Myocyte (in vitro differentiated cells): ENCODE data around the gene C5. TPM values are rescaled to one million over a fixed set of nuclear protein-coding genes. Genes with fewer than 3 reads are reported as not detected.
A peak's percentile ranks its signal among the peaks of the same experiment; 100 is the strongest.

ENCODE experiments used
- DNase-seq: peaks from one replicate; pipeline ENCODE4 v3.0.0-alpha.2; 2012; ENCODE audit warnings: low read depth
- total RNA-seq: library from RNA; depleted of rRNA; stranded (reverse); fragments of >200 nt; gene quantifications from 2 replicates; pipeline ENCODE4 v1.2.3, GENCODE V29; 2014

Gene C5
- total RNA-seq, 1 donor from 2014 or later, result 0.45 TPM

DNA sequence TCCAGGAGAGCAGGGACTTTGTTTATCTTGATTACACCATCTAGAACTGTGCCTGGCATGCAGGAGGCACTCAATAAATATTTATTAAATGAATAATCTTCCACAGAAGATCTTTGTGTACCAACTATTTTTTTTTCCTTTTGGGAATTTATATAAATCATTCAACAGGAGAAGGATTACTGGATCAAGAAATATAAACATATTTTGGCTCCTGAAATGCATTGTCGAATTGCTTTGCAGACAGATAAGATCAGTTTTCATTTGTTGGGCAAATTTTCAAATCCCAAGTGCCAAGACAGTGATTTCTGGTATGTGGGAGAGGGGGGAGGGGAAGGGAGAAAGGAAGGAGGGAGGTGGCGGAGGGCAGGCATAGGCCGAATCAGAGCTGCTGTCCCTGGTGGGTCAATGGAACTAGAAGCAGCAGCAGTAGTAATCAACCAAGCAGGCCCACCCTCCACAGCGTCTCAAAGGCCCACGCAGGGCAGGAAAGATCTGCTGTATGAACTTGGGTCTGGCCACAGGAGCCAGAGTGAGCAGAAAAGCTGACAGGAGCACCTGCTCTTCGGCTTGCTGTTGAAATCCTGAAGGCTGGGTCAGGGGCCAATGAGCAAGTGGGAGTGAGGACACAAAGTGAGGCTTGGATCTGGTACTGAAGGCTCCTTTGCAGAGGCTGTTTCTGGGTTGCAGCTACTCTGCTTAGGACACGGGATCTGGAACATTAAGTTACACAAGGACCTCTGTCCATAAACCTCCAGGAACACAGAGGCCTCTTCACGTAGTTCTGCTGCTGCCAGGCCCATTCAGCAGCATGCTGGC lies 107.7 kb downstream of the C5 start:
- no peak for DNase-seq

DNA sequence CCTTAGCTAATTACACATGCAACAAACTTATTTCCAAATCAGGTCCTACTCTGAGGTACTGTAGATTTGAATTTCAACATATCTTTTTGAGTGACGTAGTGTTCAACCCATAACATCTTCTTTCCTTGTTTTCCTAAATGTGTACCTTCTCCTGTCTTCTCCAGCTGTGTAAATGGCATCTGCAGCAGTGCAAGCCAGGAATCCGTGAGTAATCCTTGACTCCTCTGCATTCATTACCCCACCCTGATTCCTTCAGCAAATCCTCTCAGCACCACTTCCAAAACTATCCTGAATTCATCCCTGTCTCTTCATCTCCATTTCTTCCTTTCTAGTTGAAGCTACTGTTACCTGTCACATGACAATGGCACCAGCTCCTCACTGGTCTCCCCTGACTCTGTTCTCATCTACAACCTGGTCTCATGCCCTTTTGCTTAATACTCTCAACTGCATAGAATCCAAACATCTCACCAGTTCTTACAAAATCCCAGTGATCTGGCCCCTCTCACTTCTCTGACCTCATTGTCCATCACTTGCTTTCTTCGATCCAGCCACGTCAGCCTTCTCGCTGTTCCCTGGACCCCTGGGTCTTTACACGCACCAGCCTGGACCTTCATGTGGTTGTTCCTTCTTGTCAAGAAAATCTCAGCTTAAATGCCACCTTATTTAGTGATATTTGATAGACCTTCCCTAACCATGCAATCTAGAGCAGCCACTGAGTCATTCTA lies 108.9 kb downstream of the C5 start:
- no peak for DNase-seq

GRCh38 chr9:120940573-120940972 lies 109.5 kb downstream of the C5 start:
- no peak for DNase-seq

DNA sequence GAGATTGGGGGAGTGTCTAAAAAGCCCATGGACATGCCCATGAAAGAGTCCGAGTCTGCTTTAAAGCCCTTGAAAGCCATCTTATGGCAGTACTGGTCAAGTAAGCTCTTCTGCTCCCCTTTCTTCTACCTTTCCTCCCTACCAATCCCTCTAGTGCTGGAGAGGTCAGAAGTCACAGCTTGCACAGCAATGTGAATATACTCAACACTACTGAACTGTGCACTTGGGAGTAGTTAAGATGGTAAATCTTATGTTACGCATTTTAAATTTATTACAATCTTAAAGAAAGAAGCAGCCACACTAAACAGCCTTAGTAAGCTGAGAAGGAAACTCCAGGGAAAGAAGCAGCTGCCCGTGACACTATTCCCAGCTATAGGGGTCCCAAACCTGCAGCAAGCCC lies 111.2 kb downstream of the C5 start:
- DNase-seq, result no peak

DNA sequence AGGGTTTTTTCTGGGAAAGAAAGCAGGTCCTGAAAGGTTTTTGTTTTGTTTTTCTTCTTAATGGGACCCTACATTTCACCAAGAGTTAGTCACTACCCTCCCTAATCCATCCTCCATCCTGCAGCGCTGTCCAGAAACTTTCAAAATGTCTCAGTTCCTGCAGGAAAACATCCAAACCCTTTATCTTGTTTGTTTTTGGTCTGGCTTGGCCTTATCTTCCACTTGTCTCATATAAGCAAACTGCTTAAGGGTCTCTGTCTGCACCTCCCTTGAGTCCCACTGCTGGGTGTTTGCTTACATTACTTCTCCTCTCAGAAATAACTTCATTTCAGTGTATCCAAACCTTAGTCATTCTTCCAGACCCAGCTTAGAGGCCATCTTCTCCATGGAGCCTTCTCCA lies 112.5 kb downstream of the C5 start:
- no peak for DNase-seq

- DNase-seq, result no peak
Measured at GRCh38 chr9:120937127-120937526, 112.9 kb downstream of the C5 start.

DNA sequence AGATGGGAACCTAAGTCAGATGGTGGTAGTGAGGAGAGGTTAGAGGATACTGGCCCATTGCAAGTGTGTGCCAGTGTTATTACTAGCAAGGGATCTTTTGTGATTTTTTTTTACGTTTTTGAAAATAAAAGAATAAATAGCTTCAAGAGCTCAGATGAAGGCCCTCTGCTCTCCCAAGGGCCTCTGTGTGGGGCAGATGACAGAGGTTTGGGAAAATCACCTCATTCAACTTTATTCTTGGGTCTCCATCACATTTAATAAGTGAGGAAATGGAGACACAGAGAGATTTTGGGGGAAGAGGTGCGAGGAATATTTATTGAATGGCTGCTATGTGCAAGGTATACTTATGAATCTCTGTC lies 113.3 kb downstream of the C5 start:
- DNase-seq, result no peak

DNA sequence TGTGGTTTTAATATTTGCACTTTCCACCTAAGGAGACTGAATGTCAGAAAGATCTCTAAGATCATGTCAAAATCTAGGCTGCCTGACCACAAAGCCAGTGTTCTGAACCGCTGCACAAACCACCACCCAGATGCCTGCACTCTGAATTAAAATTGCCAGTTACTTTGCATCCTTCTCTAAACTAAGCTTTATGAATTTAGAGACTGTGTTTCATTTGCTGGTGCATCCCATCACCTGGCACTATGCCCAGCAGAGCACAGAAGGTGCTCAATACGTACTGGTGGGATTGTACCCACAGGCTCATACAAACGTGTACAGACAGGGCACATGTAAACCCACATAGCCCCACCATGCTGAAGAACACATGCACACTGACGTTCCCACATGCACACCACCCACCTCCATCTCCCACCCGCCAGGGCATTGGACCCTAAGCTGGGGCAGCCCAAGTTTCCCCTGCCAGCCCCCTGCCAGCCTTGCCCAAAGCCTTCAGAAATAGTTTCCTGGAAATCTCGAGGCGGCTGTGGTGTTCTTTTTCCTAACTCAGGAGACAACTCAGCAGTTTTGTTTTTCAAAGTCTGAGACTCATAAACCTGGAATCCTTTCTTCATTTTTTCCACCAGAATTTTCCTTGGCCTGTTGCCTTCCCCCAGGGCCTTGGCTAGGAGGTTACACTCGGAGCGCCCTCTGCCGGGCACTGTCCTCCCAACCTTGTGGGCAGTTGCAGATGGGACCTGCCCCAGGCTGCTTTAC lies 113.9 kb downstream of the C5 start:
- peak; percentile 94 for DNase-seq

GRCh38 chr9:120935383-120935857 lies 114.7 kb downstream of the C5 start:
- peak; percentile 75 for DNase-seq

- DNase-seq, result no peak
Measured at GRCh38 chr9:120934281-120934680, 115.8 kb downstream of the C5 start.

DNA sequence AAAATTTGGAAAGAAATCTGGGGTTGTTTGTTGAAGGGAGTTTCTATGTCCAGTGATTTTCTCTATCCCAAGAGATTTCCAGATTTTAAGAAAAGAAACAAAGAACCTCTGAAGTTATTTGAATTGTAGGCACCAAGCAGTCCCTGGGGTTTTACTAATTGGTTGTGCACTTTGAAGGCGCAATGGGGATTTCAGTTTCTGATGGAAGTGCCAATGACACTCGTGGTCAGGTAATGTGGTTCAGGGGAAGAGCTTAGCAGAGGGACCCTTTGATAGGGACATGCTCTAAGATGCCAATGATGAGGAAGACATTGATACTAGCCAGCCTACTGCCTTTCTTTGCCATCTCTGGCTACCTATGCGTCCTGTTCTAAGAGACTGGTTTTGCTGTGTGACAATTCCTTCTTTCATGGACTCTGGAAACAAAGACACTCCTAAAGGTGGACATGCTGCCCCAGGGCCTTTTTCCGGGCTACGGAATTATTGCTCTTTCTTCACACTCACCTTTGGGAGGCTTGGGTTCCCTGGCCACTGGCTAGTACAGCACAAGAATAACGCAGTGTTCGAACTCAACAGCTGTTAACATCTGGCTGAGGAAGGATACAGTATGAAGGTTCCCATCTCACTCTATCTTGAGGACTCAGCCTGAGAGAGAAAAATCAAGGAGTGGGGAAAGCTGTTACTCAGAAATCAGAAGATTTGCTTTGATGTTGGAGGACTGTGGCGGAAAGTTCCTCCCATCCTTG lies 116.6 kb downstream of the C5 start:
- no peak for DNase-seq

DNA sequence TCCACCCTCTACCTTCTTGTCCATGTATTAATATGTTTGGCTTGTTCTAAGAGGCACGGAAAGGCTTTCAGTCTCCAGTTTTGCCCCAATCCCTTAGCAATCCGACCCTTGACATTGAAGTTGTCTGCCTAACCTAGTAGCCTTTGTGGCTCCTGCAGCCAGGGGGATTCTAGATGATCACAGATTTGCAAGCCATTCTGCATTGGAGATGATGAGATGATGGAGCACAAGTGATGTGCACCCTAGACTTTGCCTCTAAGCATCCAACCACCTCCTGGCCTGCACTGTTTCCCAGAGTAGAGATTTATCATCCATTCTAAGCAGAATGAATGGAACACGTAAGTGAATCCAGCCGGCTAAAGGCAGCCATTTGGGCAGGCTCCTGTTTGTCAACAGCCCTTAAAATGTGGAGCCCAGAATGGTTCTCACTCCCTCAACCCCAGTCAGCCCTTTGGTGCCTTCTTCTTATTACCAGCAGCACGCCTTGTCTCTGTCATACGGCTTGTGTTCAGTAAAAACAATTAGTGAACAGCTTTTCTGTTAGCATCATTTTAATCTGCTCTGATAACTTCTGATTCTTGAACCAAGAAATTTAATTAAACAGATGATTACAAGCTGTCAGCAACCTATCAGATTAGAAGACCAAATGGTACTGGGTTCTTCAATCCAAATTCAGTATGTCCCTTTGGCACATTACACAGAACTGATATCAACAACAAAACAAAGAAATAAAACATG lies 117.8 kb downstream of the C5 start:
- DNase-seq, result no peak

GRCh38 chr9:120931231-120932085 lies 118.6 kb downstream of the C5 start:
- DNase-seq, result peak; percentile 65

DNA sequence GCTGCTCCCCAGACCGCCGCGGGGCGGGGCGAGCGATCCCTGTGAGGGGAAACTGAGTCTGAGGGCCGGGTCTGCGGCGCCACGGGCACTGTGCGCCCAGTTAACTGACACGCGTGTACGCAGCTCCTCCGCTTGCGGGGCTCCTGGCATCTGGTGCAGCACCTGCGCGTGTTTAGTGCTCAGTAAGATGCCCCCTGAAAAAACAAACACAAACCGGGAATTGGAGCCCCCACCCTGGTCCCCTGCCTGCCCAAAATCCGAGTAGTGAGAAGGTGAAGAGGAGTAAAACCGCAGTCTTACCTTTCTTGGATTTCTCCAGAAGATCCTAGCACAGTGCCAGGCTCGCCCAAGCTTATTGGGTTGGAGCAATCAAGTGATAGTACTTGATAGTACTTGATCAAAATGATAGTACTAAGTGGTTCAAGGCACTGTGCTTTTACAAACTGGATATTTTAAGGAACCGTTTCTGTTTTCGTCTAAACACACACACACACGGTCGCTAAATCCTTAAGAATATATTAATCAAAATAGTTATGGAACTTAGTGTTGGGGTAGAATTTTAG lies 120.8 kb downstream of the C5 start:
- no peak for DNase-seq

DNA sequence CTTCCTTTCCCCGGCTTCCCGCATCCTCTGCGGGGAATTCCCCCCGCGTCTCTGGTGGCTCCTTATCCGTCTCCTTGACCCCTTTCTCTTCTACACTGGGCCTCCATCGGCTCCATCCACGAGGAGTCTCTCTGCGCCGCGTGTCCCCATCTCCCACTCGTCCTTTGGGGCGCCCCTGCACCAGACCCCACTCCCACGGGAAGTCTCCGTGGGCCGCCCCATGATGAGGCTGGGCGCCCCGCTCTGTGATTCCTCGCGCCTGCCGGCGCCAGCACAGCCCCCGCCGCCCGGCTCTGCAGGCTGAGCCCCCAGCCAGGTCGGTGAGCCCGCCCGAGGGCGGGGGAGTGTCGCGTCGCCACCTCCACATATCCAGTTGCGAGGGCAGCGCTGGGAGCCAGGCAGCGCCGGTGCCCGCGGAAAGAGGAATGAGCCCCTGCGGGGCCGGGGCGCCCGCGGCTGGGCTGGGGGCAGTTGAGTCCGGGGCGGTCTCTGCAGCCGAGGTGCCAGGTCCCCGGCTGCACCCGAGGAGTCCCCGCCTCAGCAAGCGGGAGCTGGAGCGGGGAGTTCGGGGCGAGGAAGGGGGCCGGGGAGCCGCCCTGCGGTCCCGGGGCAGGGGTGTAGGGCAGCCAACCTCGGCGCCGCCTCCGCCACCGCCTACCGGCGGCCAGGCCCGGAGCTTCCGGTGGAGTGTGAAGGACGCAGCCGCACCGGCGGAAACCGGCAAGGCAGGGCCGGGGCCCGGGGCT lies 121.4 kb downstream of the C5 start:
- DNase-seq, result peak; percentile 69

GRCh38 chr9:120928015-120928482 lies 122.0 kb downstream of the C5 start:
- DNase-seq, result no peak

DNA sequence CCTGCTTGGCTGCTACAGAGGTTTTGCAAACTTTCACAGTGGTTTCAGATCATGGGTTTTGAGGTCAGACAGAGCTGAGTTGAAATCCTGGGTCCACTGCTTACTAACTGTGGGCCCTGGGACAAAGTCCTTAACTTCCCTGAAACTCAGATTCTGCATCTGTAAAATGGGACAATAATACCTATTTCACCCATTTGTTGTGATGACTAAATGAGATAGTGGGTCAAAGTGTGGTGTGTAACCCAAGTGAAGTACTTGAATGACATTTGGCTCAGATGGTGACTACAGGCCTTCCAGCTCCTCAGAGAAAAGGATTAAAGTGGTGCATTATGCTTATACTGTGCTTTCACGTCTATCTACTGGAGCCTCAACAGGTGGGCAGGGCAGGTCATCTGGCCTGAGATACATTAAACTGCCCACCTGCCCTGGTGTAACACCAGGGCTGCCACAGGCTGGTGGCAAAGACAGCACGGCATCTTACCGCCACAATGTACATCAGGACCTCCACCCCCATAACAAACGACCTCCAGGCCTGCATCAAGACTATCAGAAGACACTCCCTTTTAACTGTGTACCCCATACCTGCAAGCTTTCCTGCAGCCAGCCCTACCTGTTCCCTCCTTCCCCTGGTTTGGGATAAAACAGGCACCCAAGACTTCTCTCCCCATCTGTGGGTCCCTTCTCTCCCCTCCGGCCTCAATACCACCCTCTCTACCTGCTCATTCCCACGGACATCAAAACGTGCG lies 122.6 kb downstream of the C5 start:
- no peak for DNase-seq
